ENCODE data around the gene ADAMTSL1.

Gene ADAMTSL1

DNA sequence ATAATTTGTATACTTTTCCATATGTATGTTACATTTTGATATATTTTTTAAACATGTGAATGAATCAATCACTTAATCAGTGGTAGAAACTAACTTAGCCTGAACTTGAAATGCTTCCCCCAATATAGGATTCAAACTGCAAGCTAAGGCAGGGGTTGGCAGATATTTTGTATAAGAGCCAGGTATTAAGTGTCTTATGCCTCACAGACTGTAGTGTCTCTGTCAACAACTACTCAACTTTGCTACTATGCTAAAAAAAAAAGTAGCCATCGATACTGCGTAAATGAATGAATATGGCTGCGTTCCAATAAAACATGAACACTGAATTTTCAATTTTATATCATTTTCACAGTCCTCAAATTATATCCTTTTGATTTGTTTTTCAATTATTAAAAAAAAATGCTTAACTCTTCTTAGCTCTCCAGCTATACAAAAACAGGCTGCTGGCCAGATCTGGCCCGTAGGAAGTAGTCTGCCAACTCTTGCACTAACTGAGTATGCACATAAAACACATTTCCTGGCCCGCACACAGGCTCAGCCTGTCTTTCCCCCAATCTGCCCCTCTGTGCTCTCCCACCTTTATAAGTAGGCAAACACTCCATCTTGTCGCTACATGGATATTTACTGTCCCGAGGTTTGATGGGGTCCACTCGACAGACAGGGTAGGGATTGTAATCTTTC, 467.2 kb downstream of the ADAMTSL1 start:
- DNase-seq = no peak
- peaks cover 0 to 1% of the 10 kb centered on the region in 2 donors for H3K9me3 Mint-ChIP-seq
- no peak overlapping the region for H3K27ac Mint-ChIP-seq
- H3K4me1 Mint-ChIP-seq = no peaks in the 10 kb centered on the region
- ATAC-seq (replicated peaks) = no peak
- no peak overlapping the region for H3K4me3 Mint-ChIP-seq
- no peaks in the 10 kb centered on the region for H3K36me3 Mint-ChIP-seq
- H3K27me3 Mint-ChIP-seq = peaks cover 10 to 14% of the 10 kb centered on the region in 2 donors

DNA sequence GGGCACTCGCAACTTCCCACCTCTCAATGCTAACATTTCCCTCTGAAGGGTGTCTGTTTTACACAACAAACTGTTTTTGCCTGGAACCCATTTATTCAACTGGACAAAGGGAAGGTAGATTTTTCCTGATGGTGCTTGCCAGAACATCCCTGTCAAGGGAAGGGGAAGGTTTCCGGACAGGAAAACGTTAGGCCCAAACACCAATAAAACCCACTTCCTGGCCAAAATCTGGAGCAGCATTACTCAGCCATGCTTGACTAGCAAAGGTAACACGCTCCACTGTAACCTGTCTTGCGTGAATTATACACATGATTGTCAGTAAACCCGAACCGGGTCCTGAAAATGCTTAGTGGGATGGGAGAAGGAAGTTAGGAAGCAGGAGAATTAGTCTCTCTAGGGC, 468.8 kb downstream of the ADAMTSL1 start:
- Mint-ChIP-seq H3K27ac (no peak overlapping the region), H3K4me1 (no peaks in the 10 kb centered on the region), H3K27me3 (peaks cover 10 to 14% of the 10 kb centered on the region in 2 donors), H3K9me3 (peaks cover 0 to 1% of the 10 kb centered on the region in 2 donors), H3K4me3 (no peak overlapping the region), H3K36me3 (no peaks in the 10 kb centered on the region)
- DNase-seq (no peak), ATAC-seq (replicated peaks) (no peak)

DNA sequence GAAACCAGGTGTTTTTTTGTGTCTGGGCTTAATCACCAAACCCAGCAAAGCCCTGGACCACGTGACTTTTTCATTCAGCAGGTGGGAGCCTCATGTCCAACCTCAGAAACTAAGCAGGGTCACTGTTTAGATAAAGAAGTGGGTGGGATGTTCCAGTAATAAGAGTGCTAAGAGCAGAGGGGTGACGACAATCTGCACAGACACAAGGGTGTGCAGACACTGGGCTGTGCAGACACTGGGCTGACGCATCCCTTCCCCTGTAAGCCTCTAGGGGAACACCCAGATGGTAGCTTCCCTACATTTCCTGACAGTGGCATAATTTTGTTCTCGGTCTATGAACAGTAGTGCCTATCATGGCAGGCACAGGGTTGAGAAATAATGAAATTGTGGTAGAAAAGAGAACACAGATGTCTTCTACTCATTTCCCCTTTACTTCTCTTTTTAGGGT, 474.0 kb downstream of the ADAMTSL1 start:
- ATAC-seq (replicated peaks) = peak; percentile 48 to 91
- Mint-ChIP-seq H3K27ac (no peak overlapping the region), H3K4me1 (no peaks in the 10 kb centered on the region)

DNA sequence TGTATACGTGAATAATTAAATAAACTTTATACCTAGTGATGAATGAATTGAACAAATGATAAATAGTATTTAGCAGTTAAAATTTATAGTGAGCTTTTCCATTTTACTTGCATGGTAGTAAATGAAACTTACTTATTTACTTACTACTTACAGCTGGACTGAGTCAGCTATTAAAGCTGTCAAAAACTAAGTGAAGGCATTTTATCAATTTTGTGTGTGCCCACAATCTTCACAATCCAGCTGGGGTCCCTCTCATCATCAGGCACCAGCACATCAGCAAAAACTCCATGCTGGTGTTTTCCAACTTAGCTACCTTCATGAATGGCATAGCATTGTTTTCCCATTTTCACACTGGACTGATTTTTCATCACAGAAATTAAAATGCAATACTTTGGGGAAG, 478.0 kb downstream of the ADAMTSL1 start:
- peaks cover 0 to 2% of the 10 kb centered on the region in 2 donors for H3K9me3 Mint-ChIP-seq
- H3K36me3 Mint-ChIP-seq = no peaks in the 10 kb centered on the region
- ATAC-seq (replicated peaks) = no peak
- H3K27ac Mint-ChIP-seq = no peak overlapping the region
- DNase-seq = no peak
- no peaks in the 10 kb centered on the region for H3K4me1 Mint-ChIP-seq
- peaks cover 1 to 4% of the 10 kb centered on the region in 2 donors for H3K27me3 Mint-ChIP-seq
- H3K4me3 Mint-ChIP-seq = no peak overlapping the region

More for the DNA sequence above, 474.0 kb downstream of the ADAMTSL1 start:
- peaks cover 0 to 2% of the 10 kb centered on the region in 2 donors for H3K9me3 Mint-ChIP-seq
- peak; percentile 4 for DNase-seq
- no peak overlapping the region for H3K4me3 Mint-ChIP-seq
- H3K27me3 Mint-ChIP-seq = peaks cover 4 to 6% of the 10 kb centered on the region in 2 donors
- no peaks in the 10 kb centered on the region for H3K36me3 Mint-ChIP-seq

DNA sequence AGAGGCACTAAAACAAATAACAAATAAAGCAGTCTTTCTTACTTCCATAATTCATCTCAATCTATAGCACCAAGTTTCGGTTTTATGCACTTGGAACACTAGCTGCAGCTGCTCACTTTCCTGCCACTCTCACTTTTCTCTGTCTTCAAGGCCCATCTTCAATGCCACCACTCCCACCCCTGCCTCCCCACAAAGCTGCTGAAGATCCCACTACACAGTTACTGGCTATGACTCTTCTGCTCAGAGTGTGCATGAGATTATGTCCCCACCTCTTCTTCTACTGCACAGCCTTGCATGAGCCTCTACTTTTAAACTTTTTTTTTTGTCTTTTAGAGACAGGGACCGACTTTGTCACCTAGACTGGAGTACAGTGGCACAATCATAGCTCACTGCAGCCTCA, 481.7 kb downstream of the ADAMTSL1 start:
- Mint-ChIP-seq H3K9me3 (peaks cover 0 to 2% of the 10 kb centered on the region in 2 donors), H3K27me3 (peaks cover 0 to 6% of the 10 kb centered on the region in 2 donors), H3K27ac (no peak overlapping the region), H3K4me3 (no peak overlapping the region), H3K4me1 (no peaks in the 10 kb centered on the region), H3K36me3 (no peaks in the 10 kb centered on the region)
- ATAC-seq (replicated peaks) (no peak), DNase-seq (no peak)

All from stimulated activated naive B cell treated with anti-CD40 and anti-IgM and Interleukin-4, amounts not matched to agents 10 μg/mL and 1 μg/mL and 100 μg/mL, for 72 hours (primary cell).